ENCODE measurements around the gene MAGEB17. TPM values are rescaled to one million over a fixed set of nuclear protein-coding genes. Genes with fewer than 3 reads are reported as not detected.

Gene MAGEB17
- total RNA-seq, 1 donor from 2014 or later = not detected

DNA sequence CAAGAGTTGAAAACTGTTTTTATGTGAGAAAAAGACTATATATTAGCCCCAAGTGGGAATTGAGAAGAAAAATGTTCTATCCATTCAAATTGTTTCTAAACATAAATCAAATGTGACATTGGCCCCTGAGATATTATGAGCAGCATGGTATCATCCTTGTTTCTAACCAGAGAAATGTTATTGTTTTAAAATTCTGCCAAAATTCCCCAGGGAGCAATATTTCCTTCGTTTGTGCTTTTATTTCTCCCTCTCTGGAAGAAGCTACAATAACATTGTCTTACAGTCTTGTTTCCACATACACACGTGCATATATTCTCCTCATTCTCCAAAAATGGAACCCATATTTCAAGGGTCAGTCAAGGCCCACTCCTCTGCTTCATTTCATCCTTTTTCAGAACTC lies 46.7 kb downstream of the MAGEB17 start:
- no peak overlapping the region for H3K4me3 Mint-ChIP-seq

DNA sequence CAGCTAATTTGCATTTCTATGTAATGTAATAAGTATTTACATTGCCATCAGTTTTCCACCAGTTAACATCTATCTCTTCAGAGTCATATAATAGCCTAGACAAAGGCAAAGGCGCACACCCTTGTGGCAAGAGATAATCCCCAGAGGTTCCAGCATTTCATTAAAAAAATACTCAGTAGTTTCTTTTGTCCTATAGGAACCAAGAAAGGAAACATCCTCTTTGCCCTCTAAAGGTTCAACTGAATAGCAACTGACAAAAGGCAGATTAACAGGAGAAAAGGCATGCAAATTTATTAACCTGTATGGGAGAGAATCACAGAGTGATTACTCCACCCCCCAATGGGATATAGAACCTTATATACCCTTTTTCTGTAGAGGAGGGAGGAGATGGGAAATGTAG lies 48.4 kb downstream of the MAGEB17 start:
- H3K27me3 Mint-ChIP-seq = no peaks in the 10 kb centered on the region
- ChIA-PET CTCF (no interaction called here), POLR2A (no interaction called here)
- no peak overlapping the region for H3K27ac Mint-ChIP-seq
- no peaks in the 10 kb centered on the region for H3K4me1 Mint-ChIP-seq
- TF ChIP-seq, protein P1, sequence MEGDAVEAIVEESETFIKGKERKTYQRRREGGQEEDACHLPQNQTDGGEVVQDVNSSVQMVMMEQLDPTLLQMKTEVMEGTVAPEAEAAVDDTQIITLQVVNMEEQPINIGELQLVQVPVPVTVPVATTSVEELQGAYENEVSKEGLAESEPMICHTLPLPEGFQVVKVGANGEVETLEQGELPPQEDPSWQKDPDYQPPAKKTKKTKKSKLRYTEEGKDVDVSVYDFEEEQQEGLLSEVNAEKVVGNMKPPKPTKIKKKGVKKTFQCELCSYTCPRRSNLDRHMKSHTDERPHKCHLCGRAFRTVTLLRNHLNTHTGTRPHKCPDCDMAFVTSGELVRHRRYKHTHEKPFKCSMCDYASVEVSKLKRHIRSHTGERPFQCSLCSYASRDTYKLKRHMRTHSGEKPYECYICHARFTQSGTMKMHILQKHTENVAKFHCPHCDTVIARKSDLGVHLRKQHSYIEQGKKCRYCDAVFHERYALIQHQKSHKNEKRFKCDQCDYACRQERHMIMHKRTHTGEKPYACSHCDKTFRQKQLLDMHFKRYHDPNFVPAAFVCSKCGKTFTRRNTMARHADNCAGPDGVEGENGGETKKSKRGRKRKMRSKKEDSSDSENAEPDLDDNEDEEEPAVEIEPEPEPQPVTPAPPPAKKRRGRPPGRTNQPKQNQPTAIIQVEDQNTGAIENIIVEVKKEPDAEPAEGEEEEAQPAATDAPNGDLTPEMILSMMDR (IDR thresholded peaks at IDR 0.05) = no peak
- H3K9me3 Mint-ChIP-seq = no peaks in the 10 kb centered on the region
- ATAC-seq (ENCODE audit: low read depth) (no peak), DNase-seq (no peak)
- H3K36me3 Mint-ChIP-seq (ENCODE audit: low read depth) = no peaks in the 10 kb centered on the region
- intact Hi-C loops (cut with micrococcal nuclease) = no loop called here
- no peak overlapping the region for H3K4me3 Mint-ChIP-seq

More for the DNA sequence above, 46.7 kb downstream of the MAGEB17 start:
- POLR2A ChIA-PET = no interaction called here
- DNase-seq (no peak), ATAC-seq (ENCODE audit: low read depth) (no peak)
- TF ChIP-seq, protein P1 (IDR thresholded peaks at IDR 0.05) = no peak
- Mint-ChIP-seq H3K27ac (no peak overlapping the region), H3K36me3 (ENCODE audit: low read depth) (no peaks in the 10 kb centered on the region), H3K4me1 (no peaks in the 10 kb centered on the region), H3K9me3 (no peaks in the 10 kb centered on the region), H3K27me3 (no peaks in the 10 kb centered on the region)
- CTCF ChIA-PET = no interaction called here
- intact Hi-C loops (cut with micrococcal nuclease) = loop anchor here (2.0 to 5.0 kb wide), 4 partner anchors 91 to 453 kb away; partner anchors contain the start of genes AP1S2 and GRPR

Other genes starting within 250 kb of the MAGEB17 start
- gene GRPR, start 43.9 kb upstream of the MAGEB17 start, total RNA-seq = 0.16 and 0.37 TPM in 2 replicates